Activated naive CD4-positive, alpha-beta T cell (primary cell): ENCODE results near the gene ATG16L2.
"Not testable (repeated sequence)": the region's sequence is repeated elsewhere in the genome, so short reads cannot be mapped to it uniquely, and the experiment has no call there.

Experiments
- DNase-seq, 4 experiments: peaks; one replicate each; lab custom pipeline; 2025; lab: John Stamatoyannopoulos, UW

Gene ATG16L2

GRCh38 chr11:72780296-72781062 lies 33.7 kb upstream of the ATG16L2 start:
- no peak for DNase-seq

GRCh38 chr11:72781063-72781312 lies 33.2 kb upstream of the ATG16L2 start:
- DNase-seq, result no peak

GRCh38 chr11:72781313-72782080 lies 32.7 kb upstream of the ATG16L2 start:
- DNase-seq, result peak in 2 of 4 experiments; percentile 27 to 50

GRCh38 chr11:72782081-72782920 lies 31.9 kb upstream of the ATG16L2 start:
- no peak for DNase-seq

- DNase-seq, result no peak
Measured at GRCh38 chr11:72783144-72783905, 30.9 kb upstream of the ATG16L2 start.

GRCh38 chr11:72784662-72785061 lies 29.5 kb upstream of the ATG16L2 start:
- DNase-seq, result no peak

- no peak for DNase-seq
Measured at GRCh38 chr11:72786305-72787215, 27.7 kb upstream of the ATG16L2 start.

GRCh38 chr11:72787216-72788104 lies 26.8 kb upstream of the ATG16L2 start:
- no peak for DNase-seq

- DNase-seq, result no peak
Measured at GRCh38 chr11:72788241-72788640, 26.0 kb upstream of the ATG16L2 start.

GRCh38 chr11:72789493-72790131 lies 24.6 kb upstream of the ATG16L2 start:
- no peak for DNase-seq

- DNase-seq, result not testable (repeated sequence)
Measured at GRCh38 chr11:72791228-72791627, 23.0 kb upstream of the ATG16L2 start.

- no peak for DNase-seq
Measured at GRCh38 chr11:72792437-72793021, 21.7 kb upstream of the ATG16L2 start.

GRCh38 chr11:72793076-72793424 lies 21.2 kb upstream of the ATG16L2 start:
- DNase-seq, result no peak

- peak; percentile 88 to 96 (median 92) for DNase-seq
Measured at GRCh38 chr11:72793425-72794367, 20.5 kb upstream of the ATG16L2 start, which contains the start of gene STARD10. Gene STARD10 (minus strand): TSS chr11:72794047. CDS start chr11:72781181, 12,866 bp downstream.

GRCh38 chr11:72798361-72798760 lies 15.8 kb upstream of the ATG16L2 start:
- no peak for DNase-seq

GRCh38 chr11:72799441-72799840 lies 14.8 kb upstream of the ATG16L2 start:
- no peak for DNase-seq

GRCh38 chr11:72802822-72803221 lies 11.4 kb upstream of the ATG16L2 start:
- DNase-seq, result no peak

- no peak for DNase-seq
Measured at GRCh38 chr11:72805216-72805615, 9.0 kb upstream of the ATG16L2 start.
